22Rv1 (cell line): ENCODE results near the gene LZTS2.

Source experiments
- H3K27ac ChIP-seq: fragments of 450-650 bp; 2 replicates; pipeline ENCODE4 v1.5.1; 2017
- ZFX ChIP-seq: fragments of 450-650 bp; IDR thresholded peaks from 2 replicates; pipeline ENCODE4 v1.6.1; 2017; ENCODE audit warnings: antibody characterized with exemption, borderline replicate concordance
- TF ChIP-seq, protein P1 (sequence below): fragments of 450-650 bp; IDR thresholded peaks from 2 replicates; pipeline ENCODE4 v1.5.1; 2017; ENCODE audit warnings: mild to moderate bottlenecking

LZTS2 gene

DNA sequence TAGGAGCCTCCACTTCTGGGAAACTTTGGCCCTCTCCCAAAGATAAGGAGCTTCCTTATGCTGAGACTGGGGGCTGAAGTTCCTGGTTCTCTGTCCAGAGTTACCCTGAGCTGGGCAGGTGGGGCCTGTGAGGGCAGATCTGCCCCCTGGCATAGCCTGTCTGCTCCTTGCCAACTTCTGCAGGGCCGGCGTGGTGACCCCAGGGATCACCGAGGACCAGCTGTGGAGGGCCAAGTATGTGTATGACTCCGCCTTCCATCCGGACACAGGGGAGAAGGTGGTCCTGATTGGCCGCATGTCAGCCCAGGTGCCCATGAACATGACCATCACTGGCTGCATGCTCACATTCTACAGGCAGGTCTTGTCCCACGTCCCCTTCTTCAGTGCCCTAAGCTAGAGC lies 35.7 kb downstream of the LZTS2 start:
- H3K27ac ChIP-seq = no peak overlapping the region
- TF ChIP-seq, protein P1, sequence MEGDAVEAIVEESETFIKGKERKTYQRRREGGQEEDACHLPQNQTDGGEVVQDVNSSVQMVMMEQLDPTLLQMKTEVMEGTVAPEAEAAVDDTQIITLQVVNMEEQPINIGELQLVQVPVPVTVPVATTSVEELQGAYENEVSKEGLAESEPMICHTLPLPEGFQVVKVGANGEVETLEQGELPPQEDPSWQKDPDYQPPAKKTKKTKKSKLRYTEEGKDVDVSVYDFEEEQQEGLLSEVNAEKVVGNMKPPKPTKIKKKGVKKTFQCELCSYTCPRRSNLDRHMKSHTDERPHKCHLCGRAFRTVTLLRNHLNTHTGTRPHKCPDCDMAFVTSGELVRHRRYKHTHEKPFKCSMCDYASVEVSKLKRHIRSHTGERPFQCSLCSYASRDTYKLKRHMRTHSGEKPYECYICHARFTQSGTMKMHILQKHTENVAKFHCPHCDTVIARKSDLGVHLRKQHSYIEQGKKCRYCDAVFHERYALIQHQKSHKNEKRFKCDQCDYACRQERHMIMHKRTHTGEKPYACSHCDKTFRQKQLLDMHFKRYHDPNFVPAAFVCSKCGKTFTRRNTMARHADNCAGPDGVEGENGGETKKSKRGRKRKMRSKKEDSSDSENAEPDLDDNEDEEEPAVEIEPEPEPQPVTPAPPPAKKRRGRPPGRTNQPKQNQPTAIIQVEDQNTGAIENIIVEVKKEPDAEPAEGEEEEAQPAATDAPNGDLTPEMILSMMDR = no peak
- no peak for TF ChIP-seq ZFX

- H3K27ac ChIP-seq = no peak overlapping the region
- no peak for TF ChIP-seq ZFX
- TF ChIP-seq, protein P1 = no peak
Observed at GRCh38 chr10:101035916-101036702, 36.5 kb downstream of the LZTS2 start.

DNA sequence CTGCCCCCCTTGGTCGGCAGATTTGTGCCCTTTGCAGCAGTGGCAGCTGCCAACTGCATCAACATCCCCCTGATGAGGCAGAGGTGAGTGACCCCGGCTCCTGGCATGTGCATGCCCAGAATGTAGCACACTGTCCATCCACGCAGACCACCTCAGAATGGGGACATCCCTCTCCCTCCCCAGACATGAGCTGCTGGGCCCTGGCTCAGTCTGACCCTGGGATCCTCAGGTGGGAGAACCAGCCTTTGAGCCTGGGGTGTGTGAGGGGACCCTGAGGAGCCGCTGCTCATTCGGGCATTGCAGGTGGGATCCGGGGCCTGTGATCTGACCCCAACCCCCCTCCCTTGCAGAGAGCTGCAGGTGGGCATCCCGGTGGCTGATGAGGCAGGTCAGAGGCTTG lies 37.1 kb downstream of the LZTS2 start:
- TF ChIP-seq, protein P1 = no peak
- no peak for TF ChIP-seq ZFX
- no peak overlapping the region for H3K27ac ChIP-seq

DNA sequence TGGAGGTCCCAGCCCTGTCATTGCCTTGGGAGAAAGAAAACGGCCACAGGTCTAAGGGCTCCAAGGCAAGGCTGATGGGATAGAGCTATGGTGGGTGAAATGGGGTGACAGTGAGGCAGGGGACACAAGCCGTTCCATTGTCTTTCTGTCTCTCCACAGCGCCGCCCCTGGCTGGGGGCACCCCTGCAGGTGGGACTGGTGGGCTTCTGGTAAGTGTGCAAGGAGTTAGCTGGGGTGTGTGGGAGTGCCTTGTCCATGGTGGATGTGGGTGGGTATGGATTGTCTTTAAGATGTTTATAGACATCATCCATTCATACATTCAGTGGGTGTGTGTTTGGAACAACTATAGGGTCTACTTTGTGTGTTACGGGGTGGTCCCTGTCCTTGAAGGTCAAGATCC lies 38.9 kb downstream of the LZTS2 start:
- TF ChIP-seq, protein P1 = no peak
- TF ChIP-seq ZFX = no peak
- H3K27ac ChIP-seq = peak overlapping the region; percentile 99; the same call in 1 of the 2 replicates

GRCh38 chr10:101040061-101040460 lies 40.5 kb downstream of the LZTS2 start:
- peak overlapping the region; percentile 99; the same call in 1 of the 2 replicates for H3K27ac ChIP-seq
- TF ChIP-seq ZFX = no peak
- TF ChIP-seq, protein P1 = no peak

- TF ChIP-seq, protein P1 = no peak
- no peak for TF ChIP-seq ZFX
- peak overlapping the region; percentile 99 for H3K27ac ChIP-seq
Observed at GRCh38 chr10:101040851-101041250, 41.2 kb downstream of the LZTS2 start.

DNA sequence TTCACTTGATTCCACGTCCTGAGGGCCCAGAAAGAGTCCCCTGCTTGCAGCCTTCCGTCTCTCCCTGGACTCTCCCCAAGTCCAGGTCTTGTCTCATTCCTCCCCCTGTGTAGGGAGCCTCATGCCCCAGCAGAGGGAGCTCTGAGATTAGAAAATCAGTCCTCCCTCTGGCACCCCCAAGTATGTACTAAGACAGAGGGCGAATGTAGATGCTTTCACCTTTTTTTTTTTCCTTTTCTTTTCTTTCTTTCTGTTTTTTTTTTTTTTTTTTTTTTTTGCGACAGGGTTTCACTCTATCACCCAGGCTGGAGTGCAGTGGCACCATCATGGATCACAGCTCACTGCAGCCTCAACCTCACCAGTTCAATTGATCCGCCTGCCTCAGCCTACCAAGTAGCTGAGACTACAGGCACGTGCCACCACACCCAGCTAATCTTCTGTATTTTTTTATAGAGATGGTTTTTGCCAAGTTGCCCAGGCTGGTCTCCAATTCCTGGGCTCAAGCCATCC lies 41.7 kb downstream of the LZTS2 start:
- no peak for TF ChIP-seq ZFX
- TF ChIP-seq, protein P1 = peak; percentile 81
- H3K27ac ChIP-seq = peak overlapping the region; percentile 99
